NCI-H1092 (cell line): ENCODE data around the gene FUT9.
"Not testable (repeated sequence)": the region's sequence is repeated elsewhere in the genome, so short reads cannot be mapped to it uniquely, and the experiment has no call there.

Experiments
- DNase-seq: peaks from one replicate; lab custom pipeline; 2025; lab: John Stamatoyannopoulos, UW

Gene FUT9

DNA sequence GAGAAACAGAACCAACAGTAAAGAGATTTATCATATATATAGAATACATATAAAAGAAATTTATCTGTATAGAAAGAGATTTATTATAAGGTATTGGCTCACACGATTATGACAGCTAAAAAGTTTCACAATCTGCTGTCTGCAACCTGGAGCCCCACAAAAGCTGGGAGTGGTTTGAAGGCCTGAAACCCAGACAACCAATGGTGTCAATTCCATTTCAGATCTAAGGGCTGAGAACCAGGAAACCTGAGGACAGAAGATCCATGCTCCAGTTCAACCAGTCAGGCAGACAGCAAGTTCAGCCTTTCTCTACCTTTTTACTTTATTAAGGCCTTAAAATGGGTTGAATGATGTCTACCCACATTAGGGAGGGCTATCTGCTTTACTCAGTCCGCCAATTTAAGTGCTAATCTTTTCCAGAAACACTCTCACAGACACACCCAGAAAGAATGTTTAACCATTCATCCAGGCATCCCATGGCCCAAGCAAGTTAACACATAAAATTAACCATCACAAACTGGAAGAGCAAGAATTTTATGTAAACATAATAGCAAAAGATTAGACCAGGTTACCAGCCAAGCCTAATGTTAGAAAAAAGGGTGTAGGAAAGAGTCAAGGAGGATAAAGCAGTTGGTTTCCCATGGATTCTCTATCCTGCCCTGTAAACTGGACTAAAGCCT, 170.9 kb downstream of the FUT9 start:
- DNase-seq = no peak

GRCh38 chr6:96194675-96195074, 178.9 kb downstream of the FUT9 start:
- no peak for DNase-seq

GRCh38 chr6:96195272-96195671, 179.5 kb downstream of the FUT9 start:
- DNase-seq = no peak

DNA sequence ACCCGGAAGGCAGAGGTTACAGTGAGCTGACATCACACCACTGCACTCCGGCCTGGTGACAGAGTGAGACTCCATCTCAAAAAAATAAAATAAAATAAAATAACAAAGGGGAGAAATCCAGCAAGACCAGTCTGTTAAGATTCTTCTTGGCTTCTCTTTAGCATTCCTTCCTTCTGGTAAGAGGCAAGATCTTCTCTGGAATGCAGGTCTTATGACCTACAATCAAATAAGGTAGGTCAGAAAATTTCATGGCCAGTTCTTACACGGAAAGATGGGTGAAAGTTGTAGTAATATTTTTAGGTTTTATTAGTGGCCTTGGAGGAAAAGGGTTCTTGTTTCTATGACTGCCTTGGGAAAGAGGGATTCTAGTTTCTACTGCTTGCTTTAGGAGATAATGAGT, 180.9 kb downstream of the FUT9 start:
- DNase-seq = no peak

DNA sequence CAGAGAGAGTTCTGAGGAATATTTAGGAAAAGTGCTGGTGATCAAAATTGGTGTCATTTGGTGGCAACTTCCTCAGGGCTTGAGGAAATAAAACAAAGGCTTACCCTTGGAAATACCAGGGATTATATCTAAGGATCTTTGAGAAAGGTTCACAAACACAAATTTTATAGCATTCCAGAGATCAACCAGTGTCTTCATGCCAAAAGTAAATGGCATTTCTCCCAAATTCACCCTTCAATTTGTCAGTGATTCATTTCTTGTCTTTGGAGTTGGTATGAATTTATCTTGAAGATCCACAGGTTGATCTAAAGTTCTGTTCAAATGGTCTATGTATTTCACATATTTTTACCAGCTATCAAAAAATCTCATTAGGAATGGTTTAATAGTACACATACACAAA, 181.5 kb downstream of the FUT9 start:
- DNase-seq = no peak

GRCh38 chr6:96202571-96202970, 186.8 kb downstream of the FUT9 start:
- no peak for DNase-seq

DNA sequence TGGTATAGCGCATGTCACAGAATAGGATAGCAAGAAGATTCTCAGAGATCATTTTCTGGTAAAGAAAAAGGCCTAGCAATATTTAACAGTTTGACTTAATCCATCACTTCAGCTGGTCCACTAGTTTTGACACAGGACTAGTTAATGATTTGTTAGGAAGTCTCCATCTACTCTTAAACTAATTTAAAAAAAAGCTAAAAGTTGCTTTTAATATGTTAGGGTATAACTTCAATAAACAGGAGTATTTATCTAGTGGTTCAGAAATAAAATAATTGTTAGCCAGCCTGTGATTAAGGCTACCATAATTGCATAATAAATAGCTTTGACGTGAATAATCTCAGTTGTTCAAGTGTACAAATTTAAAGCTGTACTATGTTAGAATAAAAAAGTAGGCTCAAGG, 195.6 kb downstream of the FUT9 start:
- no peak for DNase-seq

DNA sequence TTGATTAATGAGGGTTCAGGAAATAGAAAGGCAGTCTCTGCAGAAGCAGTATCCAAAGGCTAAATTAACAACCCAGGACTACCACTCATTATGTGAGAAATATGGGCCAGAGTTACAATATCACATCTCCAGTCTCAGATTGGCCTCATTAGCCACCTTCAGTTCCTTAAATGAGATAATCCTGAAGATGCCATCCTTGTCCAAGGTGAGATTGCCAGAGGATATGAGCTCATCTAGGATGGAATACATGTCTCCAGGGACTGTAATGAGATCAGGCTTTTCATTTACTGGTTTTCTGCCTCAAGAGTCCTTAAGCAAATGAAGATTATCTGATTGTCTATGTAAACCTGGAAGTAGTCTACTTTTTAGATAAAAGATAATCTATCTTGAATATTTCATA, 196.3 kb downstream of the FUT9 start:
- no peak for DNase-seq

DNA sequence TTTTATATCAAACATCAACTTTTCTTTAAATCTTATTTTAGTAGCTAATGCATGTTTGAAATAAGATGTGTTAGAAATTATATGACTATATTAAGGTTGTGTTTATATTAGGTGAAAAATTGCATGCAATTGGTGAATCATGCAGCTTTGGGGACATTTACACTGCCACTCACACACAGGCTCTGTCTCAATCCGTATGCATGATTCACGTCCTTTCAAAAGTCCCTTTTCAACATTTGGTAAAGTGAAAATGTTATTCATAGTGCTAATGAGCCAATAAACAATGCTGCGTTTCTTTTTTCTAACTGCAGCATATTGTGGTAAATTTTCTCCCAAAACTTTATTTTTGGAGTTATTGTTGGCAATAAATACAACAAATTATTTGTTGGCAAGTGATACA, 198.0 kb downstream of the FUT9 start:
- DNase-seq = no peak

DNA sequence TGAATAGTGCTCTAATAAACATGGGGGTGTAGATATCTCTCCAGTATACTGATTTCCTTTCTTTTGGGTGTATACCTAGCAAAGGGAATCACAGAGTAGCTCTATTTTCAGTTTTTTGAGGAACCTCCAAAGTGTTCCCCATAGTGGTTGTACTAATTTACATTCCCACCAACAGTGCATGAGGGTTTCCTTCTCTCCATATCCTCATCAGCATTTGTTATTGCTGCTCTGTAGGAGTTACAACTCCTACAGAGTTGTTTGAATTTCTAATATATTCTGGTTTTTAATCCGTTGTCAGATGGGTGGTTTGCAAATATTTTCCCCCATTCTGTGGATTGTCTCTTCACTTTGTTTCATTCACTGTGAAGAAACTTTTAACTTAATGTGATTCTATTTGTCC, 207.9 kb downstream of the FUT9 start:
- no peak for DNase-seq

DNA sequence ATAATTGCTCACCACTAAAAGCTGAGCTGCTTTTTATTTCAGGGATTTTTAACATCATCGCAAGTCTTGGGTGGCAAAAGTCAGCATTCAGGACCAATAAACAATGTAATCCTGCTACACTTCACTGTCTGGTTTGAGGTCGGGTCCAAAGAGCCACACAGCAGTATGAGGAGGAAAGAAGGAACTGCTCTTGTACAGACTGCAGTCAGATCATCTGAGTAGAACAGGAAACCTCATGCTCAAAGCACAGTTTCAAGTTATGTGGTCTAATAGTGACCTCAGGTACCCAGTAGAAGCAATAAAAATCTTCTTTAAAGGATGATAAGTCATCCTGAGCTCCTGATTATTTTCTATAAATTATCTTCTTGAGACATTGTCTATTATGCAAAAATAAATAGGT, 211.4 kb downstream of the FUT9 start:
- DNase-seq = no peak

DNA sequence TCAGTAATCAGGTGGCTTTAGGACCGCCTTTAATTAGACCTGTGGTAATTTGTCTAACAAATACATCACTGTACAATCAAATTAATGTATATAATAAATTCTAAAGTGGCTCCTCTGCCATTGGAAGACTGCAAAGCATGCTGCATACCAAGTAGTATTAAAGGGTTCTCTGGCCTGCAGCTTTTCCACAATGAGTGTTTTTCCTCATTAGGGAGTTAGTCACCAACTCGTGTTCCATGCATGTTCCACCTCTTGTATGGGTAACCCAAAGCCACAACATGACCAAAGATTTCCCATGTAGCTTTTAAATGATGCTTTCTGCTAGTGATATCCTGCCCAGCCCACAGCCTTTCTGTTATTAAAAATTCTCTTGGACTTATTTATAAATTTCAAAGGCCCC, 218.7 kb downstream of the FUT9 start:
- no peak for DNase-seq

GRCh38 chr6:96235927-96236326, 220.2 kb downstream of the FUT9 start:
- DNase-seq = no peak

DNA sequence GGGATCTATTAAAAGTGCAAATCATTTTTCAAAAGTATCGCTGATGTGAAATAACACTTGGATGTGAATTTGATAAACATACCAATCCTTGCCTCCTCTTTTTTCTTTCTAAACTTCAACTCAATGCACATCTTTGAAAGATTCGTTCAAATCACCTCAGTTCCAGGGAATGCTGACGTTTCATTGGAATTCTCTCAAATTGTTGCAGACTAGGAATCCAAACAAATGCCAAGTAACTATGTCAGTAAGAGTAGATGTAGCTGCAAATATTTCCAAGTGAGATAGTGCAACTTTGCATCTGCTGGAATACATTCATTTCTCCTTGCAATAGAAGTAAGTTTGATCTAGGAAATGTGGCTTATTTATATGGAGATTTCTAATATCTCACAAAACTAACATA, 220.7 kb downstream of the FUT9 start:
- no peak for DNase-seq

DNA sequence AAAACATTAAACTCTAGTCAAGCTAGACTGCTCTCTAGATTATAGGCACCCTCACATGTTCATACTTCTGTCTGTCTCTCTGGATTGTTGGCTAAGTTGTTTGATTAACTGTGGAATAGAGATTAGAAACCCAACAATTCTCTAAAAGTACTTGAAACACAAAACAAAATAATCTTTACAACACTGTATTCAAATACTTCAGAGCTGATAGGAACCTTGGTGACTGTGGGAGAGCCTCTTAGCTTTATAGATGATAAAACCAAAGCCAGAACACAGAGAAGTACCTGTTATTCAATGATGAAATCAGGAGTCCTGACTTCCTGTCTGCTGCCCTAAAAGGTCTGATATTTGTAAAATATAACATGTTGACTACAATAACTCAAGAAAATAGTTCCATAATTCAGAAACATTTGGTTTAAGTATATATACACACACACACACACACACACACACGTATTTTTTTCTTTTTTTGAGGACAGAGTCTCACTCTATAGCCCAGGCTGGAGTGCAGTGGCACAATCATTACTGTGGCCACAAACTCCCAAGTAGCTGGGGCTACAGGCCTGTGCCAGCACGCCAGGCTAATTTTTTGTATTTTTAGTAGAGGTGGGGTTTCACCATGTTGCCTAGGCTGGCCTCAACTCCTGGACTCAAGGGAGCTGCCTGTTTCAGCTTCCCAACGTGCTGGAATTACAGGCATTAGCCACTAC, 222.0 kb downstream of the FUT9 start:
- no peak for DNase-seq

DNA sequence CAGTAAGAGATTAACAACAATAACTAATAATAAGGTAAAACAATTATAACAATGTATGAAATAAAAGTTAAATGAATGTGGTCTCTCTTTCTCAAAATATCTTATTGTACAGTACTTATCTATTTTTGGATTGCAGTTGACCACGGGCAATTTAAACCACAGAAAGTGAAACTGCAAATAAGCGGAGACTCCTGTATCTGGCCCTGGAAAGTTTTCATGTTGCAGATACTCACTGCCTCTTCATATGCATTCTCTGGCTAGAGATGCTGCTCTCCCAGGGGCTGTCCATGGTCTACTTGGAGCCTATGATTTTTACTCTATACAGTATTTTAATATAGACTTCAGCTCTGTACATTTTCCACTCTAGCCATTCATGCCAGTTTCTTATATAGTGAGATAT, 230.8 kb downstream of the FUT9 start:
- no peak for DNase-seq

DNA sequence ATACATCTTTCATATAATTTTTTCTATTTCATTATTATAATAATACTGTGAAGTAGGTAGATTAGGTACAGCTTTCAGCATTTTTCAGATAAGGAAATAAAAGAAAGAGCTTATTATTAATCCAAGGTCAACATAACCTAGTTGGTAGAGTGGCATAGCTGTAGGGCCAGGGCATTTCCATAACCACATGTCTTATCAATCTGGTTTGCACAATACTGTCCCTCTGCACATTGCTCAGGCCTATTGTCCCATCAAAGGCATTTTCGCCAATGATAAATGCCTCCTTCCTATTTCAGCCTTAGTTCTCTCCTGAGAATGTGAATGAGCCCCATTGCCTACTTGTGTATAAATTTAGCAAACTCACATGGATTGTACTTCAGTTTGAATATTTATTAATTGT, 234.0 kb downstream of the FUT9 start:
- DNase-seq = no peak

DNA sequence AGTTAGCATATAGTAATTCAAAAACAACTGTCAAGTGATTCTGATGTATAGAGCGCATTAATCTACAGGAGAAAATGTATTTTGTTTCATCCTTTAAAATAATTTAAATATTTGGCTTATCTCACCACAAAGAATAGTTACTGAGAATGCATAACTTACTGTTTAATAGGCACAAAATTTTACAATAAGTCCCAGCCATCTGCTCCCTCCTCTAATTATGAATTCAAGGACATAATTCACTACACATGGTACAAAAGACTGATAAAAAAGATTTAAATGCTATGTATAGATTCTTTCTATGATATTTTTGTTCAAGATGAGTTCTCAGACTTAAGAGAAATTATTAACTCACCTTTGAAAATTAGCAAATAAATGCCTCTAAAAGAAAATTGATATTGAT, 242.0 kb downstream of the FUT9 start:
- no peak for DNase-seq

GRCh38 chr6:96260787-96261430, 245.1 kb downstream of the FUT9 start:
- DNase-seq = not testable (repeated sequence)
